Heart right ventricle (tissue), 16 donors: ENCODE measurements around the gene TMEM42. TPM values are rescaled to one million over a fixed set of nuclear protein-coding genes. Genes with fewer than 3 reads are reported as not detected.
"Not testable (repeated sequence)": the region's sequence is repeated elsewhere in the genome, so short reads cannot be mapped to it uniquely, and the experiment has no call there.

ENCODE experiments used
- ATAC-seq, 8 donors: fragments of 200-7000 bp; cut with Tn5 transposase; one replicate each; pipeline ENCODE4 v1.9.1; 2020; ENCODE audit warnings: mild to moderate bottlenecking in 8 of 8, moderate library complexity in 8 of 8, moderate number of reproducible peaks in 1 of 8
- DNase-seq, 2 donors: peaks; one replicate each; pipeline ENCODE4 v3.0.0-alpha.2; 2020
- H3K27ac ChIP-seq, 10 donors: fragments of 200-600 bp; sonication (generic) in 2 of 10; one replicate each; pipeline versions ENCODE4 v1.5.0 to v1.8.0; 2020 to 2022; ENCODE audit warnings: mild to moderate bottlenecking in 3 of 10
- H3K27me3 ChIP-seq, 7 donors: fragments of 200-600 bp; one replicate each; pipeline ENCODE4 v1.8.0; 2021 to 2022; ENCODE audit warnings: mild to moderate bottlenecking in 2 of 7
- H3K36me3 ChIP-seq, 9 donors: fragments of 200-600 bp; sonication (generic) in 1 of 9; one replicate each; pipeline versions ENCODE4 v1.5.0 to v1.8.0; 2020 to 2022; ENCODE audit warnings: mild to moderate bottlenecking in 2 of 9
- H3K4me1 ChIP-seq, 9 donors: fragments of 200-600 bp; sonication (generic) in 1 of 9; one replicate each; pipeline versions ENCODE4 v1.5.0 to v1.8.0; 2020 to 2022; ENCODE audit warnings: mild to moderate bottlenecking in 4 of 9
- H3K4me3 ChIP-seq, 10 donors: fragments of 200-600 bp; sonication (generic) in 2 of 10; one replicate each; pipeline versions ENCODE4 v1.5.0 to v1.8.0; 2020 to 2022; ENCODE audit warnings: mild to moderate bottlenecking in 7 of 10, moderate library complexity in 2 of 10
- H3K9me3 ChIP-seq, 11 donors: fragments of 200-600 bp in 10 of 11; sonication (generic) in 2 of 11; one replicate each; pipeline versions ENCODE4 v1.5.0 to v1.8.0; 2013 to 2022; ENCODE audit warnings: mild to moderate bottlenecking in 2 of 11, control low read depth in 1 of 11, moderate library complexity in 1 of 11
- CTCF ChIP-seq, 9 donors: fragments of 200-600 bp; sonication (generic) in 2 of 9; IDR thresholded peaks; one replicate each; pipeline versions ENCODE4 v1.5.0 to v1.8.0; 2021 to 2022; ENCODE audit warnings: antibody characterized with exemption in 9 of 9, mild to moderate bottlenecking in 5 of 9, moderate library complexity in 1 of 9
- WGBS, 2 donors: extraction: QIAGEN DNeasy Blood & Tissue Kit; methylation state at CpG; one replicate each; pipeline ENCODE4 v1.1.7; 2013; ENCODE audit warnings: inconsistent platforms in 1 of 2; 5-methylcytosine and 5-hydroxymethylcytosine counted together
- intact Hi-C, 10 donors: fragments of 100-400 bp; cut with DNase I; formaldehyde crosslinking; loops; one replicate each; pipeline versions ENCODE4 v1.11.1 to v1.14.2; 2022
- long read RNA-seq, 3 donors: library from polyadenylated mRNA; unstranded; transcript quantifications; one replicate each; pipeline ENCODE4 v2.0.0, GENCODE V29; 2020 to 2021
- polyA plus RNA-seq, 2 donors: library from polyadenylated mRNA; stranded (reverse); fragments of 200-250 nt; gene quantifications; one replicate each; pipeline ENCODE4 v1.2.3, GENCODE V29; 2013
- total RNA-seq, 10 donors: library from RNA; stranded (reverse); fragmentation: NEBNext Ultra II Directional in 3 of 10; extraction: Animal tissue kit (Norgen Biotek cat#: 25700) in 3 of 10; gene quantifications; one replicate each; pipeline versions ENCODE4 v1.2.1 to v1.2.4, GENCODE V29; 2021 to 2023
- donor health status: Arrhythmogenic right ventricular cardiomyopathy.
- donor health status: ischemic (EF 13 %, LVEDD 7.1; RV severe dilation, severe dysfunction).
- donor health status: healthy with polysubstance abuse.
- donor health status: DM: no; HTN: yes; CAD: no.
- donor health status: DM: no; HTN: no; CAD: no.
- donor health status: ischemic (EF 25% LVEDD 6.9; RV normal size, moderate dysfunction).
- donor health status: ischemic (EF 25% LVEDD 5.7; RV mildly dilated, moderate dysfunction).
- donor health status: healthy.
- donor health status: DM: yes; HTN: yes; CAD: no.
- donor health status: Ischemic cardiomyopathy.
- donor health status: ischemic (EF 35%, LVEDD 5.7; RV mildly dilated, moderate dysfunction).
- donor health status: nonischemic (EF 11% LVEDD 7.7; RV severe dilation, severe dysfunction).
- donor health status: DM: yes; HTN: yes; CAD: no.
- donor health status: PGD.
- donor health status: ischemic (EF 29% LVEDD 5.4; RV normal size, mild dysfunction).
- donor health status: nonischemic (EF 23%, LVEDD 6.1; RV moderate dilation, normal function).

The TMEM42 gene
- 10 to 100 TPM in 6 of 10 donors, 1 to 10 TPM in 4; 8.4 to 13.1 (median 11.2) TPM for total RNA-seq
- 10 to 100 TPM; 11.6 to 18.7 TPM for polyA plus RNA-seq
- long read RNA-seq, donor 1, partial matches to known transcripts, result 0 of 2 reads
- long read RNA-seq, donor 1, other reads (novel, unspliced or antisense), result 1 of 2 reads
- long read RNA-seq, donor 2, transcript TMEM42-201 (3 exons, 1,026 nt), result major isoform, 5 of 11 reads
- long read RNA-seq, donor 2, partial matches to known transcripts, result 0 of 11 reads
- long read RNA-seq, donor 2, other reads (novel, unspliced or antisense), result 6 of 11 reads
- long read RNA-seq, donor 3, partial matches to known transcripts, result 0 of 3 reads
- long read RNA-seq, donor 3, other reads (novel, unspliced or antisense), result 1 of 3 reads

GRCh38 chr3:44861412-44862225, at the start of gene TMEM42:
Gene TMEM42 (plus strand): TSS chr3:44861912. CDS start chr3:44861925, 13 bp downstream.
- H3K9me3 ChIP-seq, result peaks cover 0 to 7% (median 0%) of the 10 kb centered on the region in 11 donors
- peaks cover 0 to 16% (median 11%) of the 10 kb centered on the region in 9 donors for H3K4me1 ChIP-seq
- peak within 1 kb of the TSS; percentile 30 to 84 (median 73) for H3K4me3 ChIP-seq
- TF ChIP-seq CTCF (IDR thresholded peaks at IDR 0.05), result peak in 8 of 9 donors; percentile 11 to 60 (median 49)
- peaks cover 0 to 4% (median 0%) of the 10 kb centered on the region in 9 donors for H3K36me3 ChIP-seq
- ATAC-seq, result peak; percentile 98 to 100 (median 99)
- WGBS, 2 donors, result 1 to 2% methylated on average over 90 to 91 of the region's 91 CpGs
- peak; percentile 88 to 94 for DNase-seq
- peak within 1 kb of the TSS; percentile 61 to 97 (median 94) for H3K27ac ChIP-seq
- intact Hi-C loops, result loop anchor here in 6 of 10 donors (1.0 to 10.0 kb wide), 4 partner anchors 97 to 137 kb away; partner anchors contain the start of genes KIAA1143 (in 6 of the 6), KIF15 (in 6 of the 6) and ZNF501 (in 1 of the 6)
- no peaks in the 10 kb centered on the region for H3K27me3 ChIP-seq

- Histone ChIP-seq H3K4me3 (no peak overlapping the region), H3K27me3 (no peaks in the 10 kb centered on the region), H3K36me3 (peaks cover 0 to 19% (median 0%) of the 10 kb centered on the region in 9 donors), H3K9me3 (peaks cover 0 to 17% (median 0%) of the 10 kb centered on the region in 11 donors), H3K4me1 (no peaks in the 10 kb centered on the region), H3K27ac (no peak overlapping the region)
- WGBS, 2 donors, result 95 to 96% methylated on average over 6 of the region's 6 CpGs
- intact Hi-C loops, result no loop called here
- ATAC-seq (no peak), DNase-seq (no peak)
- no peak for TF ChIP-seq CTCF (IDR thresholded peaks at IDR 0.05)
Measured at GRCh38 chr3:44814751-44815150, 47.0 kb upstream of the TMEM42 start.

- intact Hi-C loops, H3K27ac ChIP-seq, H3K27me3 ChIP-seq, ATAC-seq, H3K4me3 ChIP-seq, H3K4me1 ChIP-seq, DNase-seq: not testable (repeated sequence)
- Histone ChIP-seq H3K9me3 (peaks cover 0 to 17% (median 0%) of the 10 kb centered on the region in 11 donors), H3K36me3 (peaks cover 0 to 15% (median 0%) of the 10 kb centered on the region in 9 donors)
- 100% methylated on average over 2 of the region's 2 CpGs for WGBS, 2 donors
Measured at GRCh38 chr3:44816334-44816733, 45.4 kb upstream of the TMEM42 start.

GRCh38 chr3:44821206-44821605, 40.5 kb upstream of the TMEM42 start:
- H3K4me1 ChIP-seq, H3K36me3 ChIP-seq, H3K27ac ChIP-seq, ATAC-seq, intact Hi-C loops, H3K4me3 ChIP-seq, H3K27me3 ChIP-seq, DNase-seq: not testable (repeated sequence)
- peaks cover 0 to 17% (median 0%) of the 10 kb centered on the region in 11 donors for H3K9me3 ChIP-seq
- WGBS, 2 donors, result 97% methylated on average over 20 to 34 of the region's 34 CpGs

- Histone ChIP-seq H3K27me3 (no peaks in the 10 kb centered on the region), H3K4me3 (no peak overlapping the region), H3K27ac (no peak overlapping the region), H3K9me3 (no peaks in the 10 kb centered on the region), H3K36me3 (peaks cover 0 to 22% (median 0%) of the 10 kb centered on the region in 9 donors), H3K4me1 (no peaks in the 10 kb centered on the region)
- ATAC-seq, result no peak
- 86 to 88% methylated on average over 2 of the region's 2 CpGs for WGBS, 2 donors
- intact Hi-C loops, result no loop called here
- DNase-seq, result no peak
- TF ChIP-seq CTCF (IDR thresholded peaks at IDR 0.05), result no peak
Measured at GRCh38 chr3:44825264-44825925, 36.3 kb upstream of the TMEM42 start.
